ENCODE data around the gene TEDC2. TPM values are rescaled to one million over a fixed set of nuclear protein-coding genes. Genes with fewer than 3 reads are reported as not detected.
"Not testable (repeated sequence)": the region's sequence is repeated elsewhere in the genome, so short reads cannot be mapped to it uniquely, and the experiment has no call there.

Gene TEDC2
- total RNA-seq, 1 donor from 2014 or later, result 1.5 TPM

DNA sequence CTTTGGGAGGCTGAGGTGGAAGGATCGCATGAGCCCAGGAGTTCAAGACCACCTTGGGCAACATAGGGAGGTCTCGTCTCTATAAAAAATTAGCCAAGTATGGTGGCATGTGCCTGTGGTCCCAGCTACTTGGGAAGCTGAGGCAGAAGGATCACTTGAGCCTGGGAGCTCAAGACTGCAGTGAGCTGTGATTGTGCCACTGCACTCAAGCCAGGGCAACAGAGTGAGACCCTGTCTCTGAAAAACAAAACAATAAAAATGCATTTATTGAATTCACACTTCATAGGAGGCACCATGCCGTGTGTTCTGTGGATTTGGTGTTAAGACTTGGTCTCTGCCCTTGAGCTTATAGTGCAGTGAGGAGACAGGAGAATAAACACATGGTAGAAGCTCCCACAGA, 17.4 kb downstream of the TEDC2 start:
- no peak for DNase-seq (ENCODE audit: low spot score)

GRCh38 chr16:2478279-2478678, 18.4 kb downstream of the TEDC2 start:
- no peak for DNase-seq (ENCODE audit: low spot score)

GRCh38 chr16:2479996-2480395, 20.1 kb downstream of the TEDC2 start:
- not testable (repeated sequence) for DNase-seq (ENCODE audit: low spot score)

DNA sequence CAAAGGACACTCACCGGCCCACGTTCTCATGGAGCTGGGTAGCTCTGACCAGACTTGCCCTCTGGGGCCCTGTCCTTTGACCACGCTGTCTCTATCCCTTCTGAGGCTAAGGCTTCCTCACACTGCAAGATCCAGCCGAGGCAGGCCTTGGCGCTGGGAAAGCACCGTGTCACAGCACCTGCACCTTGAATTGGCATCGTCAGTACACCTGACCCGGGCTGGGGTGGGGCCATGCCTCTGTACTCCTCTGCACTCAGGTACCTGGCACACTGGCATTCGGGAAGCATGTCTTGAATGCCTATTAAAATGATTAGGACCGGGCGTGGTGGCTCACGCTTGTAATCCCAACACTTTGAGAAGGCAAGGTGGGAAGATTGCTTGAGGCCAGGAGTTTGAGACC, 21.0 kb downstream of the TEDC2 start:
- no peak for DNase-seq (ENCODE audit: low spot score)

GRCh38 chr16:2481676-2482075, 21.8 kb downstream of the TEDC2 start:
- no peak for DNase-seq (ENCODE audit: low spot score)

GRCh38 chr16:2482249-2482648, 22.3 kb downstream of the TEDC2 start:
- no peak for DNase-seq (ENCODE audit: low spot score)

- DNase-seq (ENCODE audit: low spot score), result no peak
Measured at GRCh38 chr16:2482708-2483534, 23.0 kb downstream of the TEDC2 start.

- no peak for DNase-seq (ENCODE audit: low spot score)
Measured at GRCh38 chr16:2483939-2484897, 24.3 kb downstream of the TEDC2 start.

- no peak for DNase-seq (ENCODE audit: low spot score)
Measured at GRCh38 chr16:2484898-2485508, 25.1 kb downstream of the TEDC2 start.

DNA sequence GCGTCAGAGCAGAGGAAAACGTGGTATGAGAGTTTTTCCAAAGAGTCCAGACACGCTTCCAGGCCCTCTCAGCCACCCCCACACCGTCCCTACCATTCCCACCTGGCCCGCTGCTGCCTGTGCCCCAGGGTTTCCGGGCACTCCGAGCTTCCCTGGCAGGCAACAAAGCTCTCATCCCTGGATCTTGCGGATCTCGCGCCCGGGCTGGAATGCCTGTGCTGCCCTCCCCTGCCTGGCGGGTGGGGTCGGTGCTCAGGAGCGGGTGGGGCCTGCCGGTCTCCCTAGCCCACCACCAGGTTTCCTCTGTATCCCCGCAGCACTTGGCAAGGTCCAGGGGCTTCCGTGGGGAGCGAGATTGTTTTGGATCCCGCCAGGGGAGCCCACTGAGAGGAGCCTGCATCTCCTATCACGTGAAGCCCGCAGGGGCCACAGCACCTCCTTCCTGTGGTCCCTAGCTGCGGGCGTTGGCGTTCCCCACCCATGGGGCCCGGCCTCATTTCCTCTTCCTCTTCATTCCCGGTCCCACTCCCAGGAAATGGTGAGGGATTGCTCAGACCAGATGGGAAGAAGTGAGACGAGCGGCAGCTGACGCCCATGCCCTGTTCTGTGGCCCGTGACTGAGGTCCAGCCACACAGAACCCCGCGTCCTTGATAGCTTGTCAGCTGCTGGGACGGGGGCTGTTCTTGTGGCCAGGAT, 26.1 kb downstream of the TEDC2 start:
- no peak for DNase-seq (ENCODE audit: low spot score)

DNA sequence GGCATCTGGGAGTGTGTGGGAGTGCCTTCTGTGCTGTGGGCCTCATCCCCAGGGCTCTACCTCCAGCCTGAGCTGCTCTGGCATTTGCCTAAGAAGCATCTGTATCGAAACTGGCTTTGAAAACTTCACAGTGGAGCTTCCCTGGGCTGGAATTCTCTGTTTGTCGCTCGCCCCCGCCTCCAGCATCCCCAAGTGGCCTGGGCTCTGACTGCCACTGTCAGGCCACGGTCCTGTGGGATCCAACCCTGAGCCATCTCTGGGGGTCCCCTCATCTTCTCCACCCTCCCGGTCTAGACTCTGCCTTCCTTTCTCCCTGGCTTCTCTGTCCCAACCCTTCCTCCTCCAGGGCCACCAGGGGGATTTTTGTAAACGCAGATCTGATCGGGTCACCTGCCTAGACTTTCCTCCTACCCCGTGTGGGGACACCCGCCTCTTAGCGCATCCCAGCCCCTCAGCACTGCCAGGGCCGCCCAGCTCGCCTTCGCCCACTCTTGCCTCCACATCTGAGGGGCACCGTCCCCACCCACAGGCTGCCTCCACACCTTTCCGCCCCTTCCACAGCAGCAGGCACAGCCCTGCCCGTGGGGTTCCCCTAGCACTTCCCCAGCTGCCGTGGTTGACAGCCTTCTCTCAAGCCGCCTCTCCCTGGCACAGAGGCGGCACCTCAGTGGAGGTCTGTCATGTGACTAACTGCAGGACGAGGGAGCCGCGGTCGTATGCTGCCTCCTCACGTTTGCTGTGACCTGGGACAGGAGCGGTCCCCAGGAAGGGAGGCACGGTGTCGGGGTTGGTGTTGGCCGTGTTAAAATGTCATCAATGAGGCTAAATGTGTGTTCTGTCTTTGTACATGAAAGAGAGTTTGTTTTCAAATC, 27.0 kb downstream of the TEDC2 start:
- DNase-seq (ENCODE audit: low spot score), result no peak

DNA sequence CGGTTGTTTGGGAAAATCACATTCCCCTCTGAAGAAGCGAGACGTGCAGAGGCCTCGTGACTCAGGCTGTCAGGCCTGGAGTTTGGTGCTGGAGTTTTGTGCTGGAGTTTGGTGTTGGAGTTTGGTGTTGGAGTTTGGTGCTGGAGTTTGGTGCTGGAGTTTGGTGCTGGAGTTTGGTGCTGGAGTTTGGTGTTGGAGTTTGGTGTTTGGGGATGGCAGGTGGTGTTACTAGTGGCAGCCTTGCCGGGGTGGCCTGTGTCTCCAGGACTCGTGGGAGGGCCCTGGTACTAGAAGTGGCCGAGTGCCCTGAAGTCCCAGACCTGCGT, 27.6 kb downstream of the TEDC2 start:
- no peak for DNase-seq (ENCODE audit: low spot score)

- no peak for DNase-seq (ENCODE audit: low spot score)
Measured at GRCh38 chr16:2487903-2488531, 28.1 kb downstream of the TEDC2 start.

- no peak for DNase-seq (ENCODE audit: low spot score)
Measured at GRCh38 chr16:2489581-2489980, 29.7 kb downstream of the TEDC2 start.

- DNase-seq (ENCODE audit: low spot score), result no peak
Measured at GRCh38 chr16:2490190-2491105, 30.5 kb downstream of the TEDC2 start.

GRCh38 chr16:2492292-2492691, 32.4 kb downstream of the TEDC2 start:
- no peak for DNase-seq (ENCODE audit: low spot score)

GRCh38 chr16:2493605-2494004, 33.7 kb downstream of the TEDC2 start:
- DNase-seq (ENCODE audit: low spot score), result no peak

- no peak for DNase-seq (ENCODE audit: low spot score)
Measured at GRCh38 chr16:2494616-2495015, 34.7 kb downstream of the TEDC2 start.

GRCh38 chr16:2495041-2495440, 35.1 kb downstream of the TEDC2 start:
- DNase-seq (ENCODE audit: low spot score), result no peak
